Activated CD8-positive, alpha-beta T cell treated with anti-CD3 and anti-CD28 coated beads for 36 hours (primary cell): ENCODE results near the gene DTNBP1. TPM values are rescaled to one million over a fixed set of nuclear protein-coding genes. Genes with fewer than 3 reads are reported as not detected.

Experiments used
- ATAC-seq: fragments of 200-7000 bp; cut with Tn5 transposase; one replicate; pipeline ENCODE4 v1.10.0; 2021; ENCODE audit warnings: mild to moderate bottlenecking, moderate library complexity
- CTCF ChIA-PET: fragments of 350-600 bp; sonication (Branson Sonifier 250); formaldehyde crosslinking; loops from one replicate; lab custom pipeline; 2021; ENCODE audit warnings: antibody characterized with exemption; lab: Charles Lee
- POLR2A ChIA-PET: fragments of 350-600 bp; sonication (Branson Sonifier 250); formaldehyde crosslinking; loops from one replicate; lab custom pipeline; 2021; ENCODE audit warnings: antibody characterized with exemption; lab: Charles Lee
- DNase-seq: peaks from one replicate; pipeline ENCODE4 v3.0.0-alpha.2; 2020
- H3K27ac Mint-ChIP-seq: one replicate; pipeline ENCODE4 v1.8.0; 2021; ENCODE audit warnings: mild to moderate bottlenecking, mixed read lengths
- H3K27me3 Mint-ChIP-seq: one replicate; pipeline ENCODE4 v1.8.0; 2021; ENCODE audit warnings: mixed read lengths
- H3K36me3 Mint-ChIP-seq: one replicate; pipeline ENCODE4 v1.8.0; 2021; ENCODE audit warnings: low read depth, mixed read lengths
- H3K4me1 Mint-ChIP-seq: one replicate; pipeline ENCODE4 v1.8.0; 2021; ENCODE audit warnings: low read depth, mixed read lengths
- H3K4me3 Mint-ChIP-seq: one replicate; pipeline ENCODE4 v1.8.0; 2021; ENCODE audit warnings: mild to moderate bottlenecking, moderate library complexity, mixed read lengths
- H3K9me3 Mint-ChIP-seq: one replicate; pipeline ENCODE4 v1.8.0; 2021; ENCODE audit warnings: mixed read lengths
- CTCF ChIP-seq: fragments of 200-600 bp; IDR thresholded peaks from one replicate; pipeline ENCODE4 v1.8.0; 2022; ENCODE audit warnings: antibody characterized with exemption, mild to moderate bottlenecking
- intact Hi-C: fragments of 100-400 bp; cut with micrococcal nuclease; formaldehyde crosslinking; loops from one replicate; pipeline ENCODE4 v1.10.0; 2022
- total RNA-seq, 2 experiments: library from RNA; stranded (reverse); gene quantifications; one replicate each; pipeline ENCODE4 v1.2.3, GENCODE V29; 2021

DTNBP1 gene
- total RNA-seq, 2 experiments from 2014 or later, result 12.6 to 14.6 TPM

- ChIA-PET CTCF (interaction anchor here (1.6 to 1.7 kb wide), 2 partner anchors 13 to 130 kb away, joined by 3 to 4 read pairs; no protein-coding TSS in a partner anchor), POLR2A (no interaction called here)
- H3K36me3 Mint-ChIP-seq, result peaks cover 41% of the 10 kb centered on the region
- DNase-seq (no peak), ATAC-seq (no peak)
- TF ChIP-seq CTCF, result no peak
- H3K4me3 Mint-ChIP-seq, result no peak overlapping the region
- intact Hi-C loops, result no loop called here
- no peaks in the 10 kb centered on the region for H3K9me3 Mint-ChIP-seq
- H3K4me1 Mint-ChIP-seq, result peaks cover 56% of the 10 kb centered on the region
- H3K27me3 Mint-ChIP-seq, result no peaks in the 10 kb centered on the region
- H3K27ac Mint-ChIP-seq, result no peak overlapping the region
Measured at GRCh38 chr6:15476631-15477380, 186.0 kb downstream of the DTNBP1 start.

- intact Hi-C loops, result no loop called here
- CTCF ChIA-PET, result interaction anchor here (0.9 to 1.7 kb wide), 3 partner anchors 12 to 129 kb away, joined by 3 to 4 read pairs (median 3); no protein-coding TSS in a partner anchor
- Mint-ChIP-seq H3K27me3 (no peaks in the 10 kb centered on the region), H3K4me3 (no peak overlapping the region), H3K36me3 (peaks cover 41% of the 10 kb centered on the region), H3K4me1 (peaks cover 46% of the 10 kb centered on the region), H3K27ac (no peak overlapping the region), H3K9me3 (no peaks in the 10 kb centered on the region)
- POLR2A ChIA-PET, result no interaction called here
- DNase-seq (no peak), ATAC-seq (no peak)
- no peak for TF ChIP-seq CTCF
Measured at GRCh38 chr6:15475872-15476271, 187.0 kb downstream of the DTNBP1 start.

GRCh38 chr6:15475261-15475660, 187.6 kb downstream of the DTNBP1 start:
- peaks cover 38% of the 10 kb centered on the region for H3K36me3 Mint-ChIP-seq
- ATAC-seq, result no peak
- H3K27me3 Mint-ChIP-seq, result no peaks in the 10 kb centered on the region
- ChIA-PET CTCF (interaction anchor here (0.9 to 1.6 kb wide), 2 partner anchors 11 to 19 kb away, joined by 3 to 4 read pairs; no protein-coding TSS in a partner anchor), POLR2A (no interaction called here)
- no peak for TF ChIP-seq CTCF
- H3K4me1 Mint-ChIP-seq, result peaks cover 42% of the 10 kb centered on the region
- no peak overlapping the region for H3K4me3 Mint-ChIP-seq
- no peak overlapping the region for H3K27ac Mint-ChIP-seq
- no peaks in the 10 kb centered on the region for H3K9me3 Mint-ChIP-seq
- DNase-seq, result no peak
- intact Hi-C loops, result no loop called here

- ChIA-PET CTCF (interaction anchor here (0.8 to 1.7 kb wide), 3 partner anchors 10 to 169 kb away, joined by 3 to 7 read pairs (median 3); no protein-coding TSS in a partner anchor), POLR2A (no interaction called here)
- Mint-ChIP-seq H3K4me3 (no peak overlapping the region), H3K27me3 (no peaks in the 10 kb centered on the region), H3K9me3 (no peaks in the 10 kb centered on the region), H3K27ac (no peak overlapping the region), H3K4me1 (peaks cover 37% of the 10 kb centered on the region), H3K36me3 (peaks cover 34% of the 10 kb centered on the region)
- TF ChIP-seq CTCF, result no peak
- intact Hi-C loops, result no loop called here
- no peak for ATAC-seq
- no peak for DNase-seq
Measured at GRCh38 chr6:15474196-15474595, 188.6 kb downstream of the DTNBP1 start.

GRCh38 chr6:15473741-15474161, 189.1 kb downstream of the DTNBP1 start:
- no peak overlapping the region for H3K27ac Mint-ChIP-seq
- H3K9me3 Mint-ChIP-seq, result no peaks in the 10 kb centered on the region
- peaks cover 33% of the 10 kb centered on the region for H3K36me3 Mint-ChIP-seq
- TF ChIP-seq CTCF, result no peak
- DNase-seq, result no peak
- H3K27me3 Mint-ChIP-seq, result no peaks in the 10 kb centered on the region
- ChIA-PET CTCF (interaction anchor here (0.8 to 1.7 kb wide), 3 partner anchors 9 to 170 kb away, joined by 3 to 7 read pairs (median 3); no protein-coding TSS in a partner anchor), POLR2A (no interaction called here)
- ATAC-seq, result no peak
- no peak overlapping the region for H3K4me3 Mint-ChIP-seq
- H3K4me1 Mint-ChIP-seq, result peaks cover 34% of the 10 kb centered on the region
- intact Hi-C loops, result no loop called here
